ENCODE results near the gene ACYP2.

ACYP2 gene

GRCh38 chr2:54330162-54330925 is 214.9 kb downstream of the ACYP2 start:
- ATAC-seq, result peak; percentile 98 to 99

- peak in 1 of 2 donors; percentile 4 for ATAC-seq
Observed at GRCh38 chr2:54330926-54331835, 215.8 kb downstream of the ACYP2 start.

GRCh38 chr2:54332386-54332785 is 217.0 kb downstream of the ACYP2 start:
- no peak for ATAC-seq

- ATAC-seq, result no peak
Observed at GRCh38 chr2:54336136-54336976, 220.9 kb downstream of the ACYP2 start.

- no peak for ATAC-seq
Observed at GRCh38 chr2:54336977-54337255, 221.5 kb downstream of the ACYP2 start.

GRCh38 chr2:54341656-54342055 is 226.2 kb downstream of the ACYP2 start:
- ATAC-seq, result no peak

GRCh38 chr2:54342603-54343002 is 227.2 kb downstream of the ACYP2 start:
- ATAC-seq, result no peak

- ATAC-seq, result no peak
Observed at GRCh38 chr2:54347622-54348021, 232.2 kb downstream of the ACYP2 start.

- ATAC-seq, result no peak
Observed at GRCh38 chr2:54348646-54349045, 233.2 kb downstream of the ACYP2 start.

- no peak for ATAC-seq
Observed at GRCh38 chr2:54350426-54350825, 235.0 kb downstream of the ACYP2 start.

- ATAC-seq, result no peak
Observed at GRCh38 chr2:54353216-54353615, 237.8 kb downstream of the ACYP2 start.

Data from activated CD4-positive, CD25-positive, alpha-beta regulatory T cell treated with anti-CD3 and anti-CD28 coated beads, Interleukin-2, amount 50 U/mL, for 24 hours (primary cell).